DOHH2 (cell line): ENCODE measurements around the gene PIP5K1C.

Experiments used
- H3F3A ChIP-seq: fragments of 200-600 bp; sonication (generic), shearing (Covaris generic); 2 replicates; pipeline ENCODE4 v1.6.0; 2016; ENCODE audit warnings: antibody characterized with exemption, mild to moderate bottlenecking; ENCODE audit not compliant: control insufficient read depth, insufficient read depth
- H3K27ac ChIP-seq: fragments of 200-600 bp; sonication (generic); 2 replicates; pipeline ENCODE4 v1.5.1; 2014; ENCODE audit warnings: low read depth, mild to moderate bottlenecking, low read length, moderate library complexity
- H3K27me3 ChIP-seq: fragments of 200-600 bp; sonication (generic); 2 replicates; pipeline ENCODE4 v1.6.1; 2014; ENCODE audit warnings: mild to moderate bottlenecking, low read length, mixed read lengths; ENCODE audit not compliant: control insufficient read depth
- H3K36me3 ChIP-seq: fragments of 200-600 bp; sonication (generic); 2 replicates; pipeline ENCODE4 v1.6.1; 2014; ENCODE audit warnings: mild to moderate bottlenecking, low read length, moderate library complexity, mixed read lengths; ENCODE audit not compliant: control insufficient read depth
- H3K4me1 ChIP-seq: fragments of 200-600 bp; sonication (generic); 2 replicates; pipeline ENCODE4 v1.6.1; 2014; ENCODE audit warnings: mild to moderate bottlenecking, low read length, mixed read lengths; ENCODE audit not compliant: control insufficient read depth
- H3K4me2 ChIP-seq: fragments of 200-600 bp; sonication (generic); 2 replicates; pipeline ENCODE4 v1.6.0; 2014; ENCODE audit warnings: mild to moderate bottlenecking, low read length, moderate library complexity
- H3K4me3 ChIP-seq: fragments of 200-600 bp; sonication (generic); 2 replicates; pipeline ENCODE4 v1.5.1; 2014; ENCODE audit warnings: mild to moderate bottlenecking, low read length, mixed read lengths
- H3K79me2 ChIP-seq: fragments of 200-600 bp; sonication (generic); 2 replicates; pipeline ENCODE4 v1.6.1; 2014; ENCODE audit warnings: mild to moderate bottlenecking, low read length, mixed read lengths; ENCODE audit not compliant: control insufficient read depth
- H3K9me2 ChIP-seq: fragments of 200-600 bp; sonication (generic); replicated peaks from 2 replicates; pipeline ENCODE4 v1.6.1; 2014; ENCODE audit warnings: mild to moderate bottlenecking, low read length, mixed read lengths; ENCODE audit not compliant: control insufficient read depth
- H3K9me3 ChIP-seq: fragments of 200-600 bp; sonication (generic); 2 replicates; pipeline ENCODE4 v1.6.1; 2014; ENCODE audit warnings: antibody characterized with exemption, low read length, mixed read lengths; ENCODE audit not compliant: control insufficient read depth, insufficient read depth
- H4K20me1 ChIP-seq: fragments of 200-600 bp; sonication (generic); 2 replicates; pipeline ENCODE4 v1.6.0; 2014; ENCODE audit warnings: low read depth, mild to moderate bottlenecking, antibody characterized with exemption, low read length, moderate library complexity; ENCODE audit not compliant: control insufficient read depth, insufficient read depth
- EZH2phosphoT487 ChIP-seq: fragments of 200-600 bp; sonication (generic); IDR thresholded peaks from 2 replicates; pipeline ENCODE4 v1.6.1; 2017; ENCODE audit warnings: borderline replicate concordance, mild to moderate bottlenecking, antibody characterized with exemption, low read length, moderate library complexity, mixed read lengths
- TF ChIP-seq, protein P1 (sequence below): fragments of 200-600 bp; sonication (generic); IDR thresholded peaks from one replicate; pipeline ENCODE4 v1.5.1; 2014; ENCODE audit warnings: antibody characterized with exemption, mild to moderate bottlenecking, low read depth, low read length; ENCODE audit not compliant: poor library complexity, severe bottlenecking

The PIP5K1C gene

DNA sequence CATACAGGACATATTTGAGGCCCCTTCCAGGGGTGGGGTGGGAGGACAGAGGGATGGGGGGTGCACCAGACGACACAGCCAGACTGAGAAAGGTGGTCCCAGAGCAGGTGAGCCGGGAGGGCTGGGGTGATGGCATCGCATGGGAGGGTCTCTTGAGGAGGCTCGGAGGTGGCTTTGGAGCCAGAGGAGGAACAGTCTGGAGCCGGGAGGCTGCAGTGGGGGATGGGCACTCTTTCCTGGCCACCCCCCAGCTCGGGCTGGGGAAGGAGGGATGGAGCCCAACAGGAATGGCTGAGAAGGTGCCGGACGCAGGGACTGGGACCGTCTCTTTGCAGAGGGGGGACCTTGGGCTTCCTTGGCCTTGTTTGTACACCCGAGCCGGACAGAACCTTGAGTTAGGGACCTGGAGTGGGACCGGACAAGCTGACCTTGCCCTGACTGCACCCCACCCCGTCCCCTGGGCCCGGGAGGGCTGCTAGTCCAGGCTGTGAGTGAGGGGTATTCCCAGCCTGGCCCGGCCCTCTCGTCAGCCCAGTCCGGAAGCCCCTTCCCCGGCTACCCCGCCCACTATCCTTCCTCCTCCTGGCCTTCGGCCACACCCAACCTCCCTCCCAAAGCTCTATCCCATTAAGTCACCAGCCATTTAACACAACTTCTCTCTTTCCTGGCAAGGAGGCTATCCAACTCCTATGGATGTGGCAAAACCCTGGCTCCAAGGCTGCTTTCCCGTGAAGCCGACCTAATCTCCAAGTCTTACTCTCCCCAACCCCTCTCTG is 92.8 kb downstream of the PIP5K1C start:
- Histone ChIP-seq H3K4me3 (no peak overlapping the region), H3K4me2 (peak overlapping the region; percentile 45; the same call in 1 of the 2 replicates), H4K20me1 (no peaks in the 10 kb centered on the region), H3K27ac (no peak overlapping the region), H3K4me1 (peaks cover 43% of the 10 kb centered on the region), H3K79me2 (no peaks in the 10 kb centered on the region), H3K36me3 (peaks cover 17% of the 10 kb centered on the region), H3F3A (no peaks in the 10 kb centered on the region), H3K27me3 (peaks cover 24% of the 10 kb centered on the region), H3K9me3 (no peaks in the 10 kb centered on the region), H3K9me2 (no peaks in the 10 kb centered on the region)
- no peak for TF ChIP-seq EZH2phosphoT487
- TF ChIP-seq, protein P1, sequence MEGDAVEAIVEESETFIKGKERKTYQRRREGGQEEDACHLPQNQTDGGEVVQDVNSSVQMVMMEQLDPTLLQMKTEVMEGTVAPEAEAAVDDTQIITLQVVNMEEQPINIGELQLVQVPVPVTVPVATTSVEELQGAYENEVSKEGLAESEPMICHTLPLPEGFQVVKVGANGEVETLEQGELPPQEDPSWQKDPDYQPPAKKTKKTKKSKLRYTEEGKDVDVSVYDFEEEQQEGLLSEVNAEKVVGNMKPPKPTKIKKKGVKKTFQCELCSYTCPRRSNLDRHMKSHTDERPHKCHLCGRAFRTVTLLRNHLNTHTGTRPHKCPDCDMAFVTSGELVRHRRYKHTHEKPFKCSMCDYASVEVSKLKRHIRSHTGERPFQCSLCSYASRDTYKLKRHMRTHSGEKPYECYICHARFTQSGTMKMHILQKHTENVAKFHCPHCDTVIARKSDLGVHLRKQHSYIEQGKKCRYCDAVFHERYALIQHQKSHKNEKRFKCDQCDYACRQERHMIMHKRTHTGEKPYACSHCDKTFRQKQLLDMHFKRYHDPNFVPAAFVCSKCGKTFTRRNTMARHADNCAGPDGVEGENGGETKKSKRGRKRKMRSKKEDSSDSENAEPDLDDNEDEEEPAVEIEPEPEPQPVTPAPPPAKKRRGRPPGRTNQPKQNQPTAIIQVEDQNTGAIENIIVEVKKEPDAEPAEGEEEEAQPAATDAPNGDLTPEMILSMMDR = no peak

DNA sequence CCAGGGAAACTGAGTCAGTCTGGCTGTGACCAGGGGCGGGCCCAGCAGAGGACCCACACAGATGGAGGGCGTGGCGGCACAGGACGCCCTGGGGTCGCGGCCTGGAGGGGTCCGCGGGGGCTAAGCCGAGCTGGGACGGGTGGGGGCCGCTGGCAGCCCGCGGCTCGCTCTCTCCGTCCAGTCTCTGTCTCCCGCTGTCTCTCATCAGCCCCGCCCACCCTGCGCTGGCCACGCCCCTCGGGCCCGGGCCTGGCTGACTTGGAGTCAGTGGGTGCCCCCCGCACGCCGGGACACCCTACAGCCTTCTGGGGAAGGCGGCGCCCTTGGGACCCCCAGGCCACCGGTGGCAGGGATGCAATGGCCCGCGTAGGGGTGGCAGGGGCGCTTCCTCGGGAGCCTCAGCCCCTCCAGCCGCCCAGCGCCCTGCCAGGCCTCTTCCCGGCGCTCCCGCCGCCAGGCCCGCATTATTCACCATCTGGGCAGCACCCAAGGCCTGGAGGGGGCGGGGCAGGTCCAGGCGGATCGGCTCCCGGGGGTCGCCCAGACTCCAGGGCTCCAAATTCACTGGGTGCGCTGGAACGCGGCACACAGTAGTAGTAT is 93.5 kb downstream of the PIP5K1C start, which contains the start of gene TBXA2R:
Gene TBXA2R, minus strand, starts transcription at position 186 of the 600 bp plus-strand sequence. CDS start 6,241 bp downstream, outside the sequence.
- Histone ChIP-seq H3K9me2 (no peaks in the 10 kb centered on the region), H3K27ac (no peak within 1 kb of the TSS), H3K4me2 (peak within 1 kb of the TSS; percentile 45), H4K20me1 (no peaks in the 10 kb centered on the region), H3K79me2 (no peaks in the 10 kb centered on the region), H3K9me3 (no peaks in the 10 kb centered on the region), H3K36me3 (peaks cover 12% of the 10 kb centered on the region), H3K27me3 (peaks cover 24% of the 10 kb centered on the region), H3K4me1 (peaks cover 43% of the 10 kb centered on the region), H3F3A (no peaks in the 10 kb centered on the region), H3K4me3 (peak within 1 kb of the TSS; percentile 30; the same call in 1 of the 2 replicates)
- TF ChIP-seq, protein P1 = no peak
- TF ChIP-seq EZH2phosphoT487 = no peak

DNA sequence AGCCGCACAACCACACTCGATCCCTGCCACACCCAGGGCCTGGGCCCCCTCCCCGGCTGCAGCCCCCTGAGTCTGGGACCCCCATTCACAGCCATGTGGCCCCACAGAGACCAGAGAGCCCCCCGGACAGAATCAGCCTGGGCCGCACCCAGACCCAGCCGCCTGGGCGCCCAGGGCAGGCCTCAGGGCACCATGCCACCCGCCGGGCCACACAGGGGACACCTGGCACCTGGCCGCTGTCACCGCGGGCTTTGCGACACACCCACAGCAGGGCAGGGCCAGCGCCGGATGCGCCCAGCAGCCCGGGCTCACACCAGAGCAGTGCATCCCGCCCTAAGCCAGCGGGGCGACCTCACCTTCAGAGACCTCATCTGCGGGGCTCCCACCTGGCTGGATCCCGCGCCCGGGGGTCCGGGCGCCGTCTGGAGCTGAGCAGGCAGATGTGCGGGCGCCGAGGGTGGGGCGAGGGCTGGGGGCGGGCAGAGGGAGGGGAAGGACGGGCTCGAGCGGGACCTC is 94.0 kb downstream of the PIP5K1C start:
- no peaks in the 10 kb centered on the region for H3K9me2 ChIP-seq
- no peak overlapping the region for H3K27ac ChIP-seq
- peak overlapping the region; percentile 30; the same call in 1 of the 2 replicates for H3K4me3 ChIP-seq
- H3K27me3 ChIP-seq = peaks cover 24% of the 10 kb centered on the region
- H4K20me1 ChIP-seq = no peaks in the 10 kb centered on the region
- no peaks in the 10 kb centered on the region for H3F3A ChIP-seq
- H3K4me1 ChIP-seq = peaks cover 43% of the 10 kb centered on the region
- TF ChIP-seq, protein P1 = no peak
- TF ChIP-seq EZH2phosphoT487 = peak; percentile 38; the same call in 1 of the 2 replicates
- H3K36me3 ChIP-seq = peaks cover 7% of the 10 kb centered on the region; the same call in 1 of the 2 replicates
- H3K4me2 ChIP-seq = peak overlapping the region; percentile 45
- H3K79me2 ChIP-seq = no peaks in the 10 kb centered on the region
- H3K9me3 ChIP-seq = no peaks in the 10 kb centered on the region
